ENCODE results near the gene ATP6V0E1.
"Not testable (repeated sequence)": the region's sequence is repeated elsewhere in the genome, so short reads cannot be mapped to it uniquely, and the experiment has no call there.

The ATP6V0E1 gene

DNA sequence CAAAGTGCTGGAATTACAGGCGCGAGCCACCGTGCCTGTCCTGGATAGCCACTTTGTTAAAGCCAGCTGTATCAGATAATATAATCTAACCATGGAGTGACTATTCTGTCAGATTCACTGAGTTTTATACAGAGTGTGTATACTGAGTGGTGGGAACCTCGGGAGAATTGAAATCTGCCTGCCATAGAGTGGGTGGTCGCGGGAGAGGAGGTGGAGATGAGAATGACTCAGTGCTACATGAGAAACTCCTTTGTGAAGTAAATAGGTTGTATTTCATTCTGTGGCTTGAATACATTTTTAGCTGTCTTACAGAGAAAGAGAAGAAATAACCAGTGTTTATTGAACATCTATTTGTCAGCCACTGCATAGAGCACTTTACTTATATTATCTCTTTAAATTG lies 26.4 kb downstream of the ATP6V0E1 start:
- DNase-seq = no peak

DNA sequence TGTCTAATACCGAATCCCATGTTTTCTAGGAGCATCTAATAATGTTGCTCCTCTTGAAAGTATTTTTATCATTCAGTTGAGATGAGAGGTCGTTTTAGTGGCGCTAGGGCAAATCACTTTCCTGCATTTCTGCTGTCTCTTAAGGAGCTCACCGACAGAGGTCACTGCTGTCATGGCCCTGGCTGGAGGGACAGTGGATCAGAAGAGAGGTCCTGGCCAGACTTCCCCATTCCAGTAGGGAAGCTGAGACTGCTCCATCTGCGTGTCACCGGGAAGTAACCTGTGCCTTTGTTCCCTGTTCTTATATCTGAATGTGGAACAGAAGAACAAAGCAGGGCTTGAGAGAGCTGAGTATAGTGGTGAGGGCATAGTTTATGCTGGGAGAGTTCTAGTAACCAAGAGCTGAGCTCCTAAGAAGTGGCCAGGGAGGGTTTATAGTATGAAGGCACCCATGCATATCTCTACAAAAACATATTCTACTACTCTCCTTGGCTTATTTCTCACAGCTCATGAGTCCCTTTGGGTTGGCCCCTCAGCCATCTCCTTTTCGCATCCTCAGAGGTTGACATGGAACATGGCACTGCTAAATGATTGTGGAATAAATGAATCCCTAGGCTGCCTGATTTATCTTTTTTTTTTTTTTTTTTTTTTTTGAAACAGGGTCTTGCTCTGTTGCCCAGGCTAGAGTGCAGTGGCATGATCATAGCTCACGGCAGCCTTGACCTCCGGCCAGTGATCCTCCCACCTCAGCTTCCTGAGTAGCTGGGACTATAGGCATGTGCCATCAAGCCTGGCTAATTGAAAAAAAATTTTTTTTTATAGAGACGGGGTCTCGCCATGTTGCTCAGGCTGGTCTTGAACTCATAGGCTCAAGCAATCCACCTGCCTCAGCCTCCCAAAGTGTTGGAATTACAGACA lies 27.2 kb downstream of the ATP6V0E1 start:
- no peak for DNase-seq

DNA sequence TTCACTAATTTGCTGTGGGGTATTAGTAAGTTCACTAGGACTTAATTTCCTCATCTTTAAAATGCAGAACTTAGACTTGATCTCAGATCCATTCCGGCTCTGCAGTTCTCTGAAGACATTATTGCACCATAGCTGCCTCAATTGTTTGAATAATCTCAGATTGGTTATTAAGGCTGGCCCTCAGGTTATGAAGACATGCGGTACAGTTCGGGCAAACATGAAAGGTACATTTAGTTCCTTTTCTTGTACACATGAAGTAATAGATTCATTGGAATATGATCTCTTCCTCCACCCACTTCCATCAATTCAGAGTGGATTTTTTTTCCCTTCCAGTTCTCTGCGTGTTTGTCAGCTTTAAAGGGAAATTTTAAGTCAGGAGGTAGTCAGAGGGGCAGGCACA lies 28.0 kb downstream of the ATP6V0E1 start:
- DNase-seq = no peak

DNA sequence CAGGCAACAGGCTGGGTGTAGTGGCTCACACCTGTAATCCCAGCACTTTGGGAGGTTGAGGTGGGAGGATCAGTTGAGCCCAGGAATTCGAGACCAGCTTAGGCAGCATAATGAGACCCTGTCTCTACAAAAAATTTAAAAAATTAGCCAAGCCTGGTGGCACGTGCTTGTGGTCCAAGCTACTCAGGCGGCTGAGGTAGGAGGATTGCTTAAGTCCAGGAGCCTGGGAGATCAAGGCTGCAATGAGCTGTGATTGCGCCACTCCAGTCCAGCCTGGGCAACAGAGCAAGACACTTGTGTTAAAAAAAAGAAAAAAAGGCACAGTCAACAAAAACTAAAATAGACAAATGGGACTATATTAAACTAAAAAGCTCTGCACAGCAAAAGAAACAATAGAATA lies 29.3 kb downstream of the ATP6V0E1 start:
- no peak for DNase-seq

DNA sequence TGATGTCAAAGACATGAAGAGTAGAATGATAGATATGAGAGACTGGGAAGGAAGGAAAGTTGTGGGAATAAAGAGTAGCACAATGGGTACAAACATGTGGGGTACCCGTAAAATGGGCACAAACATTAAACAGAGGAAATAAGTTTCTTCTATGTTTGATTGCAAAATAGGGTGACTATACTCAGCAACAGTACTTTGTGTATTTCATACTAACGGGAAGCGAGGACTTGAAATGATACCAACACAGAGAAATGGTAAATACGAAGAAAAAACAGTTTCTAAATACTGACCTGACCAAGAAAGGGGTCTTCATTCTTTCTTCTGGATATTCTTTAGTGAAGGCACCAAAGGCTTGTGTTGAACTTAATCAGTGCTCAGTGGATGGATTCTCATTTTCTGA lies 31.1 kb downstream of the ATP6V0E1 start:
- DNase-seq = no peak

DNA sequence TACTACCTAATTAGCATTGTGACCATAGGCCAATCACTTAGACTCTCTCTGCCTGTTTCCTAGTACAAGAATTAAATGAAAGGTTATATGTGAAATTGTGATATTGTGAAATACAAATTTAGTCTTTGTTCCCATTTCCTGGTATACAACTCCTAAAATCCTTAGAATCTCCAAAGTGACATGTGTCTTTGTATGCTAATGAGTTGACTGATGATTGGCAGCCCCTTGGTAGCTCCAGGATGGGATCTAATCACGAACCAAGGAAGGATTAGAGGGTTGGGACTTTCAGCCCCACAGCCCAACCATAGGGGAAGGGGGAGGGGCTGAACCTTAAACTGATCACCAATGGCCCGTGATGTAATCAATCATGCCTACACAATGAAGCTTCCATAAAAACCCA lies 31.6 kb downstream of the ATP6V0E1 start:
- no peak for DNase-seq

DNA sequence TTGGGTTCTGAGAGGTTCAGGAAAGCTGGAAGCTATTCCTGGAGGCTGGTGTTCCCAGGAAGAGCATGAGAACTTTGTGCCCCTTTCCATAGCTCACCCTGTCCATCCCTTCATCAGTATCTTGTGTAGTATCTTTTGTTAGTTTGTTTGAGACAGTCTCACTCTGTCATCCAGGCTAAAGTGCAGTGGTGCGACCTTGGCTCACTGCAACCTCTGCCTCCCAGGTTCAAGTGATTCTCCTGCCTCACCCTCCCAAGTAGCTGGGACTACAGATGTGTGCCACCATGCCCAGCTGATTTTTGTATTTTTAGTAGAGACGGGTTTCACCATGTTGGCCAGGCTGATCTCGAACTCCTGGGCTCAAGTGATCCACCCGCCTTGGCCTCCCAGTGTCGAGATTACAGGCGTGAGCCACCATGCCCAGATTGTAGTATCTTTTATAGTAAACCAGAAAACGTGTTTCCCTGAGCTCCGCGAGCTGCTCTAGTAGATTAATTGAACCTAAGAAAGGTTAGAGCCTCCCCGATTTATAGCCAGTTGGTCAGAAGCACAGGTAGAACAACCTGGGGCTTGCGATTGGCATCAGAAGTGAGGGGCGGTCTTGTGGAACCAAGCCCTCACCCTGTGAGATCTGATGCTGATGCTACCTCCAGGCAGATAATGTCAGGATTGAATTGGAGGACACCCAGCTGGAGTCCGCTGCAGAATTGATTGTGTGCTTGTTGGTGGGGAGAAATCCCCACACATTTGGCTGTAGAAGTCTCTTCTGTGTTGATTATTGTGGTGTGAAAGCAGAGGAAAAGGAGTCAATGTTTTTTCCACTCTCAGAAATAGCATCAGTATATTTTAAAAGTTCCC lies 32.3 kb downstream of the ATP6V0E1 start:
- no peak for DNase-seq

DNA sequence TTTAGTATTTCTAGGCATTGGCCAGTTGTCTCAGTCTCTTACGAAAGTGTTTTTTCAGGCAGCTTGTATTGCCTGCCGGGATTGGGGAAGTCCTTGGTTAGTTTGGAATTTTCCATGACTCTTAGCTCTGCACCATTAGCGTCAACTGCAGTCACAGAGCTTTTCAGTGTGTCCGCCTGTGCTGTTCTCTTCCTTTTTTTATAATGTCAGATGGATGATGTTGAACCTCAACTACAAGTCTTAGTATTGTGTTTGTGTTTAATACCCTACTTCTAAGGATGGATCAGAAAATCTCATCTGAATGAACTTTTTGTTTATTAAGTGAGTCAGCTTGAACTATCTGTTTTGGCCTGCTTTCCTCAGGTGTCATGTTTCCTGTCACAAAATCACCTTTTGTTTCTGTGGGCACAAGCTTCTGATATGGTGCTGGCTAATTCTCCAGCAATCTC lies 33.1 kb downstream of the ATP6V0E1 start:
- no peak for DNase-seq

DNA sequence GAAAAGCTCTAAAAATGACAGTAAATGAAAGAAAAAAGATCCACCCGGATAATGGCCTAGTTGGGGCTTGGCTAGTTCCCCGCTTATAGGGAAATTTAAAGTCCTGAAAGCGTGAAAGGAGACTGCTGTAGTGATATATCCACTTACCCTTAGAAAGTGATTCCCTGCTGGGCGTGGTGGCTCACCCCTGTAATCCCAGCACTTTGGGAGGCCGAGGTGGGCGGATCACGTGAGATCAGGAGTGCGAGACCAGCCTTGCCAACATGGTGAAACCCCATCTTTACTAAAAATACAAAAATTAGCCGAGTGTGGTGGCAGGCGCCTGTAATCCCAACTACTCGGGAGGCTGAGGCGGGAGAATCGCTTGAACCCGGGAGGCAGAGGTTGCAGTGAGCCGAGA lies 33.5 kb downstream of the ATP6V0E1 start:
- DNase-seq = not testable (repeated sequence)

DNA sequence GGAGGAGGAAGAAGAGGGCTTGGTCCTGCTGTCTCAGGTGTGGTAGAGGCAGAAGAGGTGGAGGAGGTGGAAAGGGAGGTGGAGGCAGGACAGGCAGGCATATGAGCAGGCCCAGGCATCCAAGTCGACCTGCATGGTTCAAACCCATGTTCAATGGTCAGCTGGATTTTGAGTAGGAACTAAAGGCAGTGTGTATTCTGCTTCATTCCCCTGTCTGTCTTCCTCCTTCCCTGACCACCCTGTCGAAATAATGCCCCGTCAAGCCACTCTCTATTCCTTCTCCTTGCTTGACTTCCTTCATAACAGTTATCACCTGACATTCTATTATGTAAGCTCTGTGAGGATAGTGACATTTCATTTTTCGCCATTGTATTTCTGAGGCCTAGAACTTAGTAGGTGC lies 34.8 kb downstream of the ATP6V0E1 start:
- DNase-seq = no peak

DNA sequence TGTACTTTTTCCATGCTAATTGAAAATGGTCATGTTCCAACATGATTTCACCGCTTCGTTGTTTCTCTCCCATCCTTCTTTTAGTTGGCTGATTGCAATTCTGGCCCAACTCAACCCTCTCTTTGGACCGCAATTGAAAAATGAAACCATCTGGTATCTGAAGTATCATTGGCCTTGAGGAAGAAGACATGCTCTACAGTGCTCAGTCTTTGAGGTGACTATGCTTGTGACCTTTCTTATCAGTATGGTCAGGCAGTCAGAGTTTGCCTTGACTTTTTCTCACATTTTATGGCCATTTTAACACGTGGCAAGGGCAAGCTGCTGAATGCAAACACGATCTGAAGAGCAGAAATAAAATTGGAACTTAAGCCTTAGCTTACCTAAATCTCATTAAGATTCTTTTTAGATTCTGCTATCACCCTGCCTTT lies 36.6 kb downstream of the ATP6V0E1 start:
- no peak for DNase-seq

DNA sequence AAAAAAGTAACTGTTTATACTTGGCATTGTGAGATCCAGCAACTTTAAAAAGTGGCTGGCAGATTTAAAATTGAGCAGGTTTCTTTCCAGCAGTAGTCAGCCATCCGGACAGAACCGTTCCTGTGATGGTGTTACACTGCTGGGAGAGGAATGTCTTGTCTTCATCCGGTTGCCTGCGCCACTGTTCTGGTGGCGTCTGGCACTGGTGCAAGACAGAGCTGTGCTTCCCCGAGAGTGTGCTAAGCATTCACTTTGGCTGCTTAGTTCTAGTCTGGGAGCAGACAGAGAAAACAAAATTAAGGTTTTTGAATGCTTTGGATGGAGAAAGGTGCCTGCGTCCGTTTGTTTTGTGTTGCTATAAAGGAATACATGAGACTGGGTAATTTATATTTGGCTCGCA lies 37.1 kb downstream of the ATP6V0E1 start:
- DNase-seq = no peak

DNA sequence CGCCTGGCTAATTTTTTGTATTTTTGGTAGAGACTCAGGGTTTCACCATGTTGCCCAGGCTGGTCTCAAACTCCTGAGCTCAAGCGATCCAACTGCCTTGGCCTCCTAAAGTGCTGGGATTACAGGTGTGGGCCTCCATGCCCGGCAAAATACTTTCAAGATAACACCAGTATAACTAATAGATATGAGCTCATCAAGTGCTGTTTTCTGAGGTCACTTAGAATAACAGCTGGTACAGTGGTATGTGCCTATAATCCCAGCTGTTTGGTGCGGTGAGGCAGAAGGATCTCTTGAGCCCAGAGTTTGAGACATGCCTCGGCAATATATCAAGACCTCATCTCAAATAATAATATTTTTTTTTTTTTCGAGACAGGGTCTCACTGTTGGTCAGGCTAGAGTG lies 42.1 kb downstream of the ATP6V0E1 start:
- no peak for DNase-seq

DNA sequence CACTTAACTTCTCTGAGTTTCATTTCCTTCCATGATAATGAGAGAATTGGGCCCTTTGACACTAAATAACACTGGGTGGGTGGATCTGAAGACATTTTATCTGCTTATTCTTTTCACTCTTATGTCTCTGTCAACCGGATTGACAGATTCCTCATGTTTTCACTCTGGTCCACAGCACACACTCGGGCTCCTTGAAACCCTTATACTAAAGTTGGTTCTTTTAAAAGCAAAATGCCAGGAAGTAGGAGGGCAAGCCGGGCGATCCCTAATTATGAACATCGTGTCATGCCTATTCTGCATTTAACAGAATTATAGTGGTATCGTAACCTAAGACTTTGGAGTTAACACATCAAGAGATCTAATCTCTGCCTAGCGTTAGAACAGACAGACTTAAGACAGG lies 44.3 kb downstream of the ATP6V0E1 start:
- no peak for DNase-seq

DNA sequence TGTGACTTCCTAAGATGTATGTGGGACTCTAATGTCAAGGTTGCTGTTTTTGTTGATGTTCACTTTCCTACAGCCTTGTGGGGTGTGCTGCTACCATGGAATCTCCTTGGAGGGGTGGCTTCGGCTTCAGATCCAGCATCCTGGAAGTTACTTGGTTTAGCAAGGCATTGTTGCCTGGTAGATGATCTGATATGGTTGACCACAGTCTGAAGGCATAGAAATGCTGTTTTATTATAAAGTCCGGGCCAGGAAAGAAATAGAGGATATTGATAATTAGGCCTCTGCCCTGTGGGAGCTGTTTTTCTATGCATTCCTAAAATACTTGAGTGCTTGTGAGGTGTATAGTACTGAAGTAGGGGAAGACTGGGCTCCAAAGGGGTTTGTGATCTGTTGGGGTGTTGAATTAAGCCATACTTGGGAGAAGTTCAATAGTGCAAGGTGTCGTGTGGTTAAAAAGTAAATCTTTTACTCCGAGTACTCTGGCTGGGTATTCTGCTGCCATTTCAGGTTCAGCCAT lies 45.3 kb downstream of the ATP6V0E1 start:
- no peak for DNase-seq

DNA sequence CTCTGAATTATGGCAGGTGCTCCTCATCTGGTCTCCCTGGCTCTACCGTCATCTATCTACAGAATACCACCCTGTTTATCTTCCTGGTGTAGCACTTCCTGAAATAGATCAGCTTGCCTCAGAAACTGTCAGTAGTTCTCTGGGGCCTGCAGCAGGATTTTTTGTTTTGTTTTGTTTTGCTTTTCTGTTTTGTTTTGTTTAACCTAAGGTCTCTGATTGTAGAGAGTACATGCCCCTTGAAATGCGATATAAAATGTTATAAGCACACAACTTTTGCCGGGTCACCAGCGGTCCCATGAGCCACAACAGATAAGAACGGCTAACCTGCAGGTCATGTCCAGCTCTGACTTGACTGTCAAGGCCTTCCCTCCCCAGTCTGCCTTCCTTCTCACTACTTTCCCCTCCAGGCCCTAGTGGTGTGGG lies 45.9 kb downstream of the ATP6V0E1 start:
- DNase-seq = no peak

DNA sequence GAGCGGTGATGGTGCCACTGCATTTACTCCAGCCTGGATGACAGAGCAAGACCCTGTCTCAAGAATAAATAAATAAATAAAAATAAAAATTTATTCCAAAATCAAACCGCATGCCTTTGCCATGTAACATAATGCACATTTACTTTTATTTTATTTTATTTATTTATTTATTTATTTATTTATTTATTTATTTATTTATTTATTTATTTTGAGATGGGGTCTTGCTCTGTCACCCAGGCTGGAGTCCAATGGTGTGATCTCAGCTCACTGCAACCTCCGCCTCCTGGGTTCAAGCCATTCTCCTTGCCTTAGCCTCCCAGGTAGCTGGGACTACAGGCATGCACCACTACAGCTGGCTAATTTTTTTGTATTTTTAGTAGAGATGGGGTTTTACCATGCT lies 48.5 kb downstream of the ATP6V0E1 start:
- DNase-seq = not testable (repeated sequence)

DNA sequence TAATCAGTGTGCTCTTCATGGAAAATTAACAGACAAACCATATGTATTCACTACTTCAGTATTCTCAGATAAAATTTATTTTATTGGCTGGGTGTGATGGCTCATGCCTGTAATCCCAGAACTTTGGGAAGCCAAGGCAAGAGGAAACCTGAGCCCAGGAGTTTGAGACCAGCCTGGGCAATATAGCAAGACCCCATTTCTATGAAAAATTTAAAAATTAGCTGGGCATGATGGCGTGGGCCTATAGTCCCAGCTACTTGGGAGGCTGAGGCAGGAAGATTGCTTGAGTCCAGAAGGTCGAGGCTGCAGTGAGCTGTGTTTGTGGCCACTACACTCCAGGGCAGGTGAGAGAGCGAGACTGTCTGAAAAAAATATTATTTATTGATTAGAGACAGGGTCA lies 49.2 kb downstream of the ATP6V0E1 start:
- no peak for DNase-seq

DNA sequence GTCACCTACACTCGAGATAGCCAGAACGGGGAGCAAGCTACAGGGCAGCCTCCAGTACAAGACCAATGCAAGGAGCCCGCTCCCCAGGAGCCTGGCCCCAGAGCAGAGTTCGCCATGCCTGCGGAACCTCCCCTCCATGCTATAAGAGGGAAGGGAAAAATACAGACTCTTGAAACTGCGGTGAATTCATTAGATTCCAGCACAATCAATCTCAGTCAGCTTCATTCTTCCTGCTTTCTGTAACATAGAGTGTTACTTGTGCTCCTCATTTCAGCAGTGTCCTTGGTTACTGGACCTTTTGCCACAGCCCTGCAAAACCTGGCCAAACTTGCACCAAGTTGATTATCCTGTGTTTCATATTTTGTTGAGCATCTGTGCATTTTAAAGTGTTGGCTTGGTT lies 50.4 kb downstream of the ATP6V0E1 start:
- no peak for DNase-seq

DNA sequence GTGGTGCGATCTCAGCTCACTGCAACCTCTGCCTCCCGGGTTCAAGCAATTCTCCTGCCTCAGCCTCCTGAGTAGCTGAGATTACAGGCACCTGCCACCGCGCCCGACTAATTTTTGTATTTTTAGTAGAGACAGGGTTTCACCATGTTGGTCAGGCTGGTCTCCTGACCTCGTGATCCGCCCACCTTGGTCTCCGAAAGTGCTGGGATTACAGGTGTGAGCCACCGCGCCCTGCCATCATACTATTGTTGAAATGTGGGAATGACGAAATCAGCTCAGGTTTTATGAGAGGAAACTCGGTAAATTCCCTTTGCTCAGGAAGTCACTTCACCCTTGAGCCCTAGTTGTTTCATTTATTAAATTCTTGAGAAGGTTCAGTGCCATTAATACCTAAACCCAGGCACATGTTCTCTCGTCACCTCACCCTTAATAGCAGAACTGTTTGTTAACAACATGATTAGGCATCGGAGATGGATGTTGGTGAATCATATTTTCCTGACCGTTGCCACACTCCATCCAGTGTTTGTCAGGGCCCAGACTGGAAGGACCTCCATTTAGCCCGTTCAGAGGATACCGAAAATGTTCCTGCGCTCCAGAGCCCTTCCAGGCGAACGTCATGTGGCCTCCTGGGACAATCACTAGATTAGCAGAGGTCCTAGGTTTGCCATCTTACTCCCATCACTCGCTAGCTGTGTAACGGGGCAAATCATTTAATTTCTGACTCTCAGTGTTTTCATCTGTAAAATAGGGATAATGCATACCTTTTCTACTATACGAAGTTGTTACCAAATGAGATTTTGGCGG lies 52.5 kb downstream of the ATP6V0E1 start:
- no peak for DNase-seq

DNA sequence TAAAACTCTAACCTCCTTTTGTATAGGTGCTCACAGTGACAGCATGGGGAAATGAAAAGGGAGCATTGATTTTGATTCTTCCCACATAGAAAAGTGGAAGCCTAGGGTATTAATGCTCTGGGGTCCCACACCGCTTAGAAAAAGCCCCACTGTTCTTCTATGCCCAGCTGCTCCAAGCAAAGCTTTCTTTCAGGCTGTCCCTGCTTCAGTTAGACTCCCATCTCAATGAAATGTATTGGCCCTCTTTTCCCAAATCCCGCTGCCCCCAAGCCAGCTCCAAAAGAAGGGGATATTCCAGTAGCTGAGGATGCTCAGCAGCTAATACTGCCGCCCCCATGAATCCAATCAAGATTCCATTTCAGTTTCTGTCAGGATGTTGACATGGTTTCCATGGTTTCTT lies 55.6 kb downstream of the ATP6V0E1 start:
- no peak for DNase-seq

DNA sequence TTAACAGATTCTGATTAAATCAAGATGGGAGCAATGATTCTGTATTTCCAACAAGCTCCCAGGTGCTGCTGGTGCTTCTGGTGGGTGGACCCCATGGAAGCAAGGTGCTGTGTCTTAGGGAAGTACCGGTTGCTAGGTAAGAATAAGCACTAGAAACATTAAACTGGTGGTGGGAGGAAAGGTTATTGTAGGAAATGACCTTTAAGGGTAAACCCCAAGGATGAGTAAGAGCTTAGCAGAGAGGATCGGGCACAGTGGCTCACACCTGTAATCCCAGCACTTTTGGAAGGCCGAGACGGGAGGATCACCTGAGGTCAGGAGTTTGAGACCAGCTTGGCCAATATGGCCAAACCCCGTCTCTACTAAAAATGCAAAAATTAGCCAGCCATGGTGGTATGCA lies 56.4 kb downstream of the ATP6V0E1 start:
- DNase-seq = no peak

Measured in NCI-H524 treated with DMSO at 0.1 percent for 48 hours (cell line).